ENCODE measurements around the gene C4A.
"Not testable (repeated sequence)": the region's sequence is repeated elsewhere in the genome, so short reads cannot be mapped to it uniquely, and the experiment has no call there.

The C4A gene

GRCh38 chr6:31981744-31982143 lies at the start of gene C4A:
TSS of gene C4A (plus strand) at chr6:31982057. CDS start at chr6:31982108, 51 bp downstream.
- DNase-seq, result not testable (repeated sequence)

- DNase-seq, result not testable (repeated sequence)
Measured at GRCh38 chr6:31932137-31932536, 49.7 kb upstream of the C4A start.

DNA sequence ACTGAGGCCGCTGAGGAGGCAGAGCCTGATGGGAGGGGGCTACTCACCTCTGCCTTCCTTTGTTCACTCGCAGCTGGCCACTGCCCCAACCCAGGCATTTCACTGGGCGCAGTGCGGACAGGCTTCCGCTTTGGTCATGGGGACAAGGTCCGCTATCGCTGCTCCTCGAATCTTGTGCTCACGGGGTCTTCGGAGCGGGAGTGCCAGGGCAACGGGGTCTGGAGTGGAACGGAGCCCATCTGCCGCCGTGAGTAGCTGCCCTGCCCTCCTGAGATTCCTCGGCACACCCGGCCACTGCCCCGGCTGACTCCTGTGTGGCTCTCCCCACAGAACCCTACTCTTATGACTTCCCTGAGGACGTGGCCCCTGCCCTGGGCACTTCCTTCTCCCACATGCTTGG lies 48.3 kb upstream of the C4A start:
- DNase-seq, result no peak

GRCh38 chr6:31935021-31935420 lies 46.8 kb upstream of the C4A start:
- DNase-seq, result no peak

GRCh38 chr6:31935823-31936222 lies 46.0 kb upstream of the C4A start:
- no peak for DNase-seq

DNA sequence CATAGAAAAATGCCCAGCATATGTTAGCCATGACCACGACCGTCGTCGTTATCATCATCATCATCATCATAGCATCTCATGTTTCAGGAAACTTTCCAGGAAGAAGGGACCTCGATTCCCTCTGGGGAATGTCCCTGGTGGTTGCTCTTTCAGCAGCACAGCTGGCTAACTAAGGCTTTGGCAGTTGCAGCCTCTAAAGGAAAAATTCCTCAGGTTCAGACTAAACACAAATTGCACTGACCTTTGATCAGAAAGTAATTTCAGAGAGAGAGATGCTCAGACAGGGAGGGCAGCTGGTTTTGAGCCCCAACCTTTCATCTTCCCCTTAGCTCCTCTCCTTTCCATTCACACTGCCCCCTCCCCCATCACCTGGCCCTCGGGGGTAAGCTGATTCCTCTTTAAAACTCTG lies 41.6 kb upstream of the C4A start:
- DNase-seq, result no peak

DNA sequence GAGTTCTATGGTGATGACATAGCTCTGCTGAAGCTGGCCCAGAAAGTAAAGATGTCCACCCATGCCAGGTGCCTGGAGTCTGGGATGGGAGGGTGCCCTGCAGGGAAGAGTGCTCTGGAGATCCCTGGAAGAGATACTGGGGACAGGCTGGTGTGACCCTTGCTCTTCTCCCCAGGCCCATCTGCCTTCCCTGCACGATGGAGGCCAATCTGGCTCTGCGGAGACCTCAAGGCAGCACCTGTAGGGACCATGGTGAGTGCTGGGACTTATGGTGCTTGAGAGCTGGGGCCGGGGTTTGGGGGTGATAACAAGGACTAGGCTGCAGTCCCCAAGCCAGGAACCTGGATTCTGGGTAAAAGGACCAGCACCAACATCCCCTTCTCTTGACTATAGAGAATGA lies 38.1 kb upstream of the C4A start:
- DNase-seq, result no peak

DNA sequence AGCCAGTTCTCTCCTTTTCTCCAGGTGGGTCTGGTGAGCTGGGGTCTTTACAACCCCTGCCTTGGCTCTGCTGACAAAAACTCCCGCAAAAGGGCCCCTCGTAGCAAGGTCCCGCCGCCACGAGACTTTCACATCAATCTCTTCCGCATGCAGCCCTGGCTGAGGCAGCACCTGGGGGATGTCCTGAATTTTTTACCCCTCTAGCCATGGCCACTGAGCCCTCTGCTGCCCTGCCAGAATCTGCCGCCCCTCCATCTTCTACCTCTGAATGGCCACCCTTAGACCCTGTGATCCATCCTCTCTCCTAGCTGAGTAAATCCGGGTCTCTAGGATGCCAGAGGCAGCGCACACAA lies 36.7 kb upstream of the C4A start:
- no peak for DNase-seq

GRCh38 chr6:31945507-31946369 lies 36.1 kb upstream of the C4A start, which contains the start of gene CFB:
TSS of gene CFB (plus strand) at chr6:31946095. CDS start at chr6:31946222, 127 bp downstream.
- no peak for DNase-seq

DNA sequence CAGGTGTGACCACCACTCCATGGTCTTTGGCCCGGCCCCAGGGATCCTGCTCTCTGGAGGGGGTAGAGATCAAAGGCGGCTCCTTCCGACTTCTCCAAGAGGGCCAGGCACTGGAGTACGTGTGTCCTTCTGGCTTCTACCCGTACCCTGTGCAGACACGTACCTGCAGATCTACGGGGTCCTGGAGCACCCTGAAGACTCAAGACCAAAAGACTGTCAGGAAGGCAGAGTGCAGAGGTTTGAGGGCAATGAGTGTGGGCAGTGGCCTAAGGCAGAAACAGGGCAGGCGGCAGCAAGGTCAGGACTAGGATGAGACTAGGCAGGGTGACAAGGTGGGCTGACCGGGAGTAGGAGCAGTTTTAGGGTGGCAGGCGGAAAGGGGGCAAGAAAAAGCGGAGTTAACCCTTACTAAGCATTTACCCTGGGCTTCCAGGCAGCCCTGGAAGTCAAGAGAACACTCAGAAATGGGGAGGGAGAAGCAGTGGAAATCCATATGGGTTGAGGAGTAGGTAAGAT lies 35.4 kb upstream of the C4A start:
- no peak for DNase-seq

GRCh38 chr6:31947070-31947675 lies 34.7 kb upstream of the C4A start:
- no peak for DNase-seq

DNA sequence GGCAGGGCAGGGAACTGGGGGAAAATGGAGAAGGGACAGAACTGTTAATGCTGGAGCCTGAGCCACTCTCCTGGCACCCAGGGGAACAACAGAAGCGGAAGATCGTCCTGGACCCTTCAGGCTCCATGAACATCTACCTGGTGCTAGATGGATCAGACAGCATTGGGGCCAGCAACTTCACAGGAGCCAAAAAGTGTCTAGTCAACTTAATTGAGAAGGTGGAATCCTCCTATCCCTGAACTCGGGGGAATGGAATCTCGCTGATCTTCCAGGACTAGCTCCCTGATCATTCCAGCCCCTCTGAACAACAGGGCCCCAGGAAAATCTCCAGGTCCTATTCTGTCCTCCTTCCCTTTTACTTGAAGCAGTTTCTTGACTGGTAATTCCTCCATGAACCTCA lies 34.0 kb upstream of the C4A start:
- no peak for DNase-seq

DNA sequence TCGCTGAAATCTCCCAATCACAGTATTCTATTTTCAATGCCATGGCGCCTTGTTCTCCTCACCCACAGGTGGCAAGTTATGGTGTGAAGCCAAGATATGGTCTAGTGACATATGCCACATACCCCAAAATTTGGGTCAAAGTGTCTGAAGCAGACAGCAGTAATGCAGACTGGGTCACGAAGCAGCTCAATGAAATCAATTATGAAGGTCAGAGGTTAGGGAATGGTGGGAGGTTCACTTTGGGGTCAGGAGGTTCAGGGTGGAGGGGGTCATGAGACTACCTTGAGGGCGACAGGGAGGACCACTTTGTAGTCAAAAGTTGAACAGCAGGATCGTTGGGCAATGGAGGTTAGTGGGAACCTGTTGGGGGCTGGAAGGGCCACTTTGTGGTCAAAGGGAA lies 33.6 kb upstream of the C4A start:
- DNase-seq, result no peak

DNA sequence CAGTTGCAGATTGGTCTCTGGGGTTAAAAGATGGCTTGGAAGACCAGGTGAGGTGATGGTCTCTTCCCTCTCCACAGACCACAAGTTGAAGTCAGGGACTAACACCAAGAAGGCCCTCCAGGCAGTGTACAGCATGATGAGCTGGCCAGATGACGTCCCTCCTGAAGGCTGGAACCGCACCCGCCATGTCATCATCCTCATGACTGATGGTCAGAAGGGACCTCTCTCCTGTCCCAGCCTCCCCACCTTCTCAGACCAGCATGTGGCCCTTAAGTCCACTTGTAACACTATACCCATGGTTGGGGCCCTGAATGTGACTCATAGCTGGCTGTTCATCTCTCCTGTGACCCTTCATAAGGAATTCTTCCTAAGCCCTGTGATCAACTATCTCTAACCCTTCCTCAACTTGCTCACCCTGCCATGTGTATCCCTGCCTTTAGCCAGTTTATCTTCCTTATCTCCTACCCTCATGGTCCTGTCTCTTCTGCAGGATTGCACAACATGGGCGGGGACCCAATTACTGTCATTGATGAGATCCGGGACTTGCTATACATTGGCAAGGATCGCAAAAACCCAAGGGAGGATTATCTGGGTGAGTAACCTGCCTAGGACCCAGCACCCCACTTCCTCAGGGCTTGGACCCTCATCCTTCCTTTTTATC lies 33.0 kb upstream of the C4A start:
- no peak for DNase-seq

DNA sequence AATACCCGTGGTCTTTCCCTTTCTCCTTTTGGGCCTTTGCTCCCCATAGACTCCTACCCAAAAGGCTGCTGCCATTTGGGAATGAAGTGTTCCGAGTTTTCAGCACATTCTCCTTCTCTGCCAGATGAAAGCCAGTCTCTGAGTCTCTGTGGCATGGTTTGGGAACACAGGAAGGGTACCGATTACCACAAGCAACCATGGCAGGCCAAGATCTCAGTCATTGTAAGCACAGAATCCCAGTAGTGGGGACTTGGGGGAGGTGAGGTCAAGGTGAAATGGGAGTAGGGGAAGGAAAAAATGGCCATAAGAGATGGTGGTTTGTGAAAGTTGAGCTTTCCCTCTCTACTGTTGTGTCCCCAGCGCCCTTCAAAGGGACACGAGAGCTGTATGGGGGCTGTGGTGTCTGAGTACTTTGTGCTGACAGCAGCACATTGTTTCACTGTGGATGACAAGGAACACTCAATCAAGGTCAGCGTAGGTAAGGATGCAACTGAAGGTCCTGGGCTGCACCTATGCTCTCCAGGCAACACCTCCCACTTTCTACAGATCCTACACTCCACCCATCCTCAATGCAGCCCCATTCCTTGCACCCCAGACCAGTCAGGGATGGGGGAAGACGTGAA lies 31.8 kb upstream of the C4A start:
- no peak for DNase-seq

GRCh38 chr6:31952140-31952805 lies 29.6 kb upstream of the C4A start:
- peak; percentile 51 to 58 for DNase-seq

DNA sequence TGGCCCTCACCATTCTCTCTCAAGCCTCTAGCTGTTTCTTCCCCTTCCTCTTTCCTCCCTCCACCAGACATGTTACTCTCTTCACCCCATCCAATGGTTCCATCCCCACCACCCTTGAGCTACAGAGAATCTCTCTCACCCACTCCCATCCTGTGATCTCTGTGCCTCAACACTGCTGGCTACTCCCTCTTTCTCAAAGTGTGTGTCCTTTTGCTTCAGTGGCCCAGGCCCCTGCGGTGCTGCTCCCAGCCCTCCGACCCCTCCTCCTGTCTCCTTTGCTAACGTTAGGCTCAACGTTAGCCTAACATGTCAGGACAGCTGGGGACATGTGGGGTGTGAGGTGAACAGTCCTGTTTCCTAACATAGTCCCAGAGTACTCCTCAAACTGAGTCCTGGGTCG lies 29.0 kb upstream of the C4A start:
- peak in 1 of 2 experiments; percentile 9 for DNase-seq

GRCh38 chr6:31954511-31954910 lies 27.3 kb upstream of the C4A start:
- no peak for DNase-seq

DNA sequence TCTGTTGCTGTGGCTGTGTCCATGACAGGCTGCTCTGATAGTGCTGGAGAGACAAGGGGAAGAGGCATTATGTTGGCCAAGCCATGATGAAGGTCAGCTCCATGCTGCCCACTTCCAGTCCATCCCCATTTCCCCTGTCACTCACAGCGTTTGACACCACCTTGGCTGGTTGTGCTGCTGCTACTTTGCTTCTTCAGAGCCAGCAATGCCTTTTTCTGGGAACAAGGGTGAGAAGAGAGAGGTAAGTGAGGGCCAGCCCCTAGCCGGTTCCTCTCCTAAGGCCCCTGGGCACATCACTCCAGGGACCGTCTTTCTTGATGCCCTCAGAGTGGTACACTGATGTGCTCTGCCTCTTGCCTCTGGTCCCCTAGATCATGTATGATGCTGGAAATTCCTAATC lies 25.1 kb upstream of the C4A start:
- DNase-seq, result no peak

DNA sequence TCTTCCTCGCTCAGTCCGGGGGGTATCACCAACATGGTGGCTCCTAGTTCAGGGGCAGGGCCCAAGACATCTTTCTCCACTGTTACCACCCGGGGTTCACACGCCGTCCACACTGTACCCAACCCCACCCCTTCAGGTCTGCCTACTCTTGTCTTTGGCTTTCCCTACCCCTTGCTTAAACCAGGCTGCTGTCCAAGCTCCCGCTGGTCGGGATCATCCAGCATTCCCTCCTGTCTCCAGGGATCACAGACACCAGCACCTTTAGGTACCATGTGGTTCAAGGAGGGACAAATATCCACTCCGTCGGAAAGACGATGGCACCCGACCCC lies 23.5 kb upstream of the C4A start:
- no peak for DNase-seq

- peak; percentile 99 for DNase-seq
Measured at GRCh38 chr6:31958741-31959739, 22.8 kb upstream of the C4A start, which contains the start of the genes NELFE and SKIC2. TSS of gene NELFE (minus strand) at chr6:31958971. CDS start at chr6:31958446, 525 bp downstream. TSS of gene SKIC2 (plus strand) at chr6:31959175. CDS start at chr6:31959193, 18 bp downstream.
